ENCODE data around the gene GAL3ST2. TPM values are rescaled to one million over a fixed set of nuclear protein-coding genes. Genes with fewer than 3 reads are reported as not detected.
"Not testable (repeated sequence)": the region's sequence is repeated elsewhere in the genome, so short reads cannot be mapped to it uniquely, and the experiment has no call there.

GAL3ST2 gene
- total RNA-seq, 1 experiment from 2014 or later = not detected

DNA sequence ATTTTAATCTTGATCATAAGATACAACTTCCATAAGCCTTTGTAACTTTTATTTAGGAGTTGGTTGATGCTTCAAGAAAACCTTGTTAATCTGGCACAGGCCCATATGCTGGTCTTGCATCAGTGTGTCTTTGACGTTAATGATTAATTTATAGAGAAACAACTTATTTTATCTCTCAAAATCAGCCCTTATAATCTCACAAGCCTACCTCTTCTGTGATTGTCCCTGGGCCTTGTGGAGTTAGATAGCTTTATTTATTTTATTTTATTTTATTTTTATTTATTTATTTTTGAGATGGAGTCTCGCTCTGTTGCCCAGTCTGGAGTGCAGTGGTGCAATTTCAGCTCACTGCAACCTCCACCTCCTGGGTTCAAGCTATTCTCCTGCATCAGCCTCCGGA, 5.4 kb downstream of the GAL3ST2 start:
- not testable (repeated sequence) for H3K27me3 ChIP-seq, DNase-seq, H3K36me3 ChIP-seq, H3K27ac ChIP-seq, H3K4me3 ChIP-seq, H3K4me1 ChIP-seq
- peaks cover 13% of the 10 kb centered on the region for H3K9me3 ChIP-seq (replicated peaks)

DNA sequence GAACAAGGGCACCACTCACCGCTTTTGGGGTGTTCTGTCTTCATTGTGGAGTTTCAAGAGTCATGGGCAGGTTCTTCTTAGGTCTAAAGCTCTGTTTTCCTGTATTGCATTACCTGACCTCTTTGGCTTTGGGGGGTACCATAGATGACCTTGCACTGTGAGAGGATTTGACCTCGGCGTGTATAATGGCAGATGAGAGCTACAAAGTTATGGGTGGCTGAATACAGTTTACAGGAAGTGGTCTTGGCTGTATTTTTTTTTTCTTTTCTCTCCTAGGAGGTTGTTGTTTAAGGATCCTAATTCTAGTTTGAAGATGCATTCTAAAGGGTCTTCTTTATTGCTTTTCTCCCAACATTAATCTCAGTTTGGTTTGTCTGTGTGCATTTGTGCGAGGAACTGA, 11.5 kb downstream of the GAL3ST2 start:
- Histone ChIP-seq H3K4me3 (no peak overlapping the region), H3K9me3 (replicated peaks) (peaks cover 6% of the 10 kb centered on the region), H3K36me3 (no peaks in the 10 kb centered on the region), H3K27ac (no peak overlapping the region), H3K4me1 (no peaks in the 10 kb centered on the region), H3K27me3 (no peaks in the 10 kb centered on the region)
- DNase-seq = no peak

DNA sequence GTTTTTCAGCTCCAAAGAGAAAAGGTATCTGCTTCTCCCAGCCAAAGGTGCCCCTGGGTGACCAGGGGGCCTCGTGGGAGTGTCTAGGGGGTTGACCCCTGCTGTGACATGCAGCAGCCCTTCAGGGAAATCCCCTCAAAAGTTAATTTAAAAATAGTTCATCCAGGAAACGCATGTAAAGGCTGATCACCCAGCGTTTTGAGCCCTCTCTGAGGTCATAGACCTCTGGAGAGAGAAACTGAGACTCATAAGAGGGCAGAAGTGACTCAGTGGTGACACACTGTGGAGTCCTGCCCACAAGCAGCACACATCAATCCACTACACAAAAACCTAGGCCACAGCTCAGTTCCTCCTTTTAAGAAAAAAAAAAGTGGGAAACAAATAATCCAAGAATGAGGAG, 11.9 kb downstream of the GAL3ST2 start:
- no peaks in the 10 kb centered on the region for H3K27me3 ChIP-seq
- no peaks in the 10 kb centered on the region for H3K36me3 ChIP-seq
- no peak overlapping the region for H3K4me3 ChIP-seq
- peaks cover 1% of the 10 kb centered on the region; the same call in 1 of the 2 replicates for H3K9me3 ChIP-seq (replicated peaks)
- no peak overlapping the region for H3K27ac ChIP-seq
- DNase-seq = no peak
- no peaks in the 10 kb centered on the region for H3K4me1 ChIP-seq

DNA sequence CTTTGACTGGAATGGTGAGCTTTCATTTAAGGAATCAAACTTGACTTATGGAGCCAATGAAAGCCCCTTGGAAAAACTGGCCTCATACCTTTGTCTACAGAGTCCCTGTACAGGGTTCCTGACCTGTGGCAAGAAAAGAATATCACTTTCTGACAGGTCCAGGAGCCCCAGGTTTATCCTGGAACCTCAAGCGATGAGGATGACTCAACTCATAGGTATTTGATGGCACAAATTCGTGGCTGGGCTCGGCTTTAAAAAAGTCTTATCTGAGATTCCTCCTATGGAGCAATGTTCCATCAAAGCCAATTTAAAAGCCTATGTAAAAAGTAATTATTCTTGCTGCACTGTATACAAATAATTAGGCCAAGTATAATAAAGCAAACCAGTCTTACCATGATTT, 14.8 kb downstream of the GAL3ST2 start:
- not testable (repeated sequence) for H3K9me3 ChIP-seq (replicated peaks); H3K36me3 ChIP-seq; H3K4me1 ChIP-seq; H3K27ac ChIP-seq; H3K27me3 ChIP-seq; DNase-seq; H3K4me3 ChIP-seq

DNA sequence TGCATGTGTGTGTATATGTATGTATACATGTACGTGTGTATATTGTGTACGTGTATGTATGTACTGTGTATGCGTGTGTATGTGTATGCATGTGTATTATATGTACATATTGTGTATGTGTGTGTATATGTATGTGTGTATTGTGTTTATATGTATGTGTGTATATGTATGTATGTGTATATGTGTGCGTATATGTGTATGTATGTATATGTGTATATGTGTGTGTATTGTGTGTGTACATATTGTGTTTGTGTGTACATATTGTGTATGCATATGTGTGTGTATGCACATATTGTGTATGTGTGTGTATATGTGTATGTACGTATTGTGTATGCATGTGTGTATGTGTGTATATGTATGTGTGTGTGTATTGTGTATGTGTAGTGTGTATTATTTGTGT, 16.8 kb downstream of the GAL3ST2 start:
- Histone ChIP-seq H3K4me3 (no peak overlapping the region), H3K27me3 (peaks cover 6% of the 10 kb centered on the region; the same call in 1 of the 2 replicates), H3K4me1 (no peaks in the 10 kb centered on the region), H3K27ac (no peak overlapping the region), H3K9me3 (replicated peaks) (no peaks in the 10 kb centered on the region), H3K36me3 (no peaks in the 10 kb centered on the region)
- no peak for DNase-seq

DNA sequence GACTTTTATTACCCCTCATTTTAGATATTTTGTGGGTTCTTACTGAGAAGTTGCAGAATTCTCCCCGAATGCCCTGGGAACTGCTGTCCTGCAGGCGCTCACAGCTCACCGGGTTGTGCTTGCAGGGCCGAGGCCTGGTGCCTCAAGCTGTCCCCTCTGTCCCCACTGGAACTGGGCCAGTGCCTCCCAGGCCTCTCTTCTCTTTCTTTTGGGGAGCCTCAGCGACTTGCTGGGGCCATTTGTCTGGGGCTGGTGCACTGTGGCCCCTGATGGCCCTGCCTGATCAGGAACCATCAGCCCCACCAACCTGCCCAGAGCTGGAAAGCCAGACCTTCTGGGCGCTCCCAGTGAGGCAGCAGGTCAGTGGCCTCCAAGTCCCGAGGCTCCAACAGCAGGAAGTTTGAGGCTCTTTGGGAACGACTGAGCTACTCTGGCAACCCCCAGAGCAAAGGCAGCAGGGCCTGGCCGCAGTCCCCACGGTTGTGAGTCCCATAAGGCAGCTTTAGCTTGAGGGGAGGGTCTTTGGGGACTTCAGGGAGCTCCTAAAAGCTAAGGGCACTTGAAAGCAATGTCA, 17.7 kb downstream of the GAL3ST2 start:
- no peaks in the 10 kb centered on the region for H3K4me1 ChIP-seq
- H3K9me3 ChIP-seq (replicated peaks) = no peaks in the 10 kb centered on the region
- peaks cover 6% of the 10 kb centered on the region; the same call in 1 of the 2 replicates for H3K27me3 ChIP-seq
- H3K4me3 ChIP-seq = no peak overlapping the region
- H3K27ac ChIP-seq = no peak overlapping the region
- H3K36me3 ChIP-seq = no peaks in the 10 kb centered on the region
- DNase-seq = no peak

DNA sequence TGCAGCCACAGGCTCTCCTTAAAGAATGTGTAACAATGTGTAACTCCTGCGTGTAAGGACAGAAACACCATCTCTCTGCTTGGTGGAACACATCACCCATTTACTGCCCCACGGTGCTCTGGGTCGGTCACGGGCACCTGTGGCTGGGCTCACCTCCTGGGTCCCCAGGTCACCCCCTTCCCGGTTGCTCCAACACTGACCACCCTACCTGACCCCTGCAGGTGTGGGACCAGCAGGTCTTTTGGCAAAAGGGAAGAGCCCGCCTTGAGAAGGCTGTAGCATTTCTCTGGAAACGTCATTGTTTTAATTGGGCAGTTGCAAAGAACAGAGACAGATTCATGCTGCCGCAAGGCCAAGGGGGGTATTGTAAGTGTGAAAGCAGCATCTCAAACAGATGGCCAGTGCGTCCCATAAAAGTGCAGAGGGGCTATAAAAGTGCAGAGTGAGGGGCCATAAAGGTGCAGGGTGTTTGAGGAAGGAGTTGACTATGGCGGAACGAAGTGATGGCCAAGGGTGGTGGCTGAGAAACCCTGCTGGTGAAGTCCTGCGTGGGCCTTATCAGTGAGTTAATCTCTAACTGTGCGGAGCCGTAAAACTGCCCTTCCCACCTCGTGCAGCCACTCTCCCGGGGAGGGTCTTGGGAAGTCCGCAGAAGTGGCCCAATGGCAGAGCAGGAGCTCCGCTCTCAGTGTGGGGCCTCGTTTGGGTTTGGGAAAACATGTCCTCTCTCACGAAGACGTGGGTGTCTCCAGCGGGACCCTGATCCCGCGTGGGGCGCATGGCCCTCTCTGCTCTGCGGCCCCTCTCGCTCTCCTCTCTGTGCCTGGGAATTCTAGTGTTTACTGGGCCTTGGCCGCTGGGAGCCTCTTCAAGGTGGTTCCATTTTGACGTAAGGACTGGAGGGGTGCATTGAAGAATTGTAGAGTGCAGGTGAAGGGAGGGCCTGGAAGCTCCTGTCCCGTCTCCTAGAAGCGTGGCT, 18.7 kb downstream of the GAL3ST2 start:
- Histone ChIP-seq H3K27ac (no peak overlapping the region), H3K4me3 (no peak overlapping the region), H3K27me3 (peaks cover 6% of the 10 kb centered on the region; the same call in 1 of the 2 replicates)

DNA sequence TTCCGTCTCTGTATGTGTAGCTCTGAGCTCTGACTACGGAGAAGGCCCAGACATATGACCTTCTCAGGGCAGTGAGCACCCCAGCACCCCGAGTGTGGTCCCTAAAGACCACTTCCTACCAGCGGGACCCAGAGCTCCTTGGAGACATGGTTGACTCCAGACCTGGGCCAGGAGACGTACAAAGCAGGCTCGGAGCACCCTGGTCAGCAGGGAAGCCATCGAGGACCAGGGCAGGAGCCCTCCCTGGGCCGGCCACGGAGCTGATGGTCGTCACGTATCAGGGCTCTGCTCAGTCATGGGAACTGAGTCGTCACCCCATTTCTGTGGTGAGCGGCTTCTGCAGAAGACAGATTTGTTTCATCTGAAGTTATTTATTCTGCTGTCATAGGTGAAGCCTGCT, 19.6 kb downstream of the GAL3ST2 start:
- H3K27me3 ChIP-seq = peaks cover 9% of the 10 kb centered on the region; the same call in 1 of the 2 replicates

More for the DNA sequence above, 18.7 kb downstream of the GAL3ST2 start:
- H3K9me3 ChIP-seq (replicated peaks) = no peaks in the 10 kb centered on the region
- no peaks in the 10 kb centered on the region for H3K4me1 ChIP-seq
- no peak for DNase-seq
- H3K36me3 ChIP-seq = no peaks in the 10 kb centered on the region

DNA sequence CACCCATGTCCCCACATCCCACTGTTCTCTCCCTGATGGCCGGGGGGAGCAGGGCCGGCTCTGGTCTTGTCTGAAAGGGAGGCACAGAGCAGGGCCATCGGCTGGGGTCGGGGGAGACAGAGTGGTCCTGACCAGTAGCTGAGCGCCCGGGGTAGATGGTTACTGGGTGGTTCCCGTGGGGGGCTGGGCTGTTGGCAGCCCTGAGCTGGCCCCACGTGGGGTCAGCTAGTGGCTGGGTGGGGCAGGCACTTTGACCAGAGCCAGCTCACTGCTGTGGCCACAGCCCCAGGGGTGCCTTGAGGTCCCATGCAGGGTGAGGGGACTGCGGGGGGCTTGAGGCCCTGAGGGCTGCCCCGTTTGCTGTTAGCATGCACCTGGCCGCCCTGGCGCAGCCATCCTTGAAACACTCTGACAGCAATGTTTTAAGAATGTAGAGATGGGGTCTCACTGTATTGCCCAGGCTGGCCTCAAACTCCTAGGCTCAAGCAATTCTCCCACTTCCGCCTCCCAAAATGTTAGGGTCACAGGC, 20.1 kb downstream of the GAL3ST2 start:
- Histone ChIP-seq H3K4me3 (no peak overlapping the region), H3K27me3 (peaks cover 9% of the 10 kb centered on the region; the same call in 1 of the 2 replicates), H3K27ac (no peak overlapping the region), H3K4me1 (no peaks in the 10 kb centered on the region), H3K9me3 (replicated peaks) (no peaks in the 10 kb centered on the region), H3K36me3 (no peaks in the 10 kb centered on the region)
- no peak for DNase-seq

More for the DNA sequence above, 19.6 kb downstream of the GAL3ST2 start:
- Histone ChIP-seq H3K36me3 (no peaks in the 10 kb centered on the region), H3K4me1 (no peaks in the 10 kb centered on the region), H3K27ac (no peak overlapping the region), H3K9me3 (replicated peaks) (no peaks in the 10 kb centered on the region), H3K4me3 (no peak overlapping the region)
- DNase-seq = no peak

DNA sequence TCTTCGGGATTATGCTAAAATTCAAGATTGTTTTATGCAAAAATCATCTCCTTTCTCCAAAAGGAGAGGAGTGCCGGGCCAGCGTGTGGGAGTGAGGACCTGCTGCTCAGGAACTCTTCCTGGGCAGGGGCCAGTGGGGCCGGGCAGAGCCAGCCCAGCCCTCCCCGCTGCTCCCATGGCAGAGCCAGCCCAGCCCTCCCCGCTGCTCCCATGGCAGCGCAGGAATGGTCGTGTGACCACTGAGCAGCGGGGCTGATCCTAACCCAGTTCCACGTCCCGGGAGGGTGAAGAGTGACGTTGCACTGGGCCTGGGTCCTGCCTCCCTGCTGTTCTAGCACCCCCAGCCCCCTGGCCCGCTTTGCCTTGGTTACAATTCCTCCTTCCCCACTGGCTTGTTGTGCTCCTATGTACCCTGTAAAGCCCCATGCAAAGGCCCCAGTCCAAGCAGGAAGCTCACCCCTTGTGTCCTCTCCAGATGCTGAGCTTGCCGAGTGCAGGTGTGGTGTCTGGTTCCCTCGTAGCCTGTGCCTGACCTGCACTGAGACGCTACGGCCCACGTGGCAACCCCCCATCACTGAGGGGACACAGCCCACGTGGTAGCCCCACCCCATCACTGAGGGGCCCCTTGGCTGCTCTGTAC, 20.9 kb downstream of the GAL3ST2 start:
- H3K27ac ChIP-seq = no peak overlapping the region
- no peak overlapping the region for H3K4me3 ChIP-seq
- no peaks in the 10 kb centered on the region for H3K4me1 ChIP-seq
- no peaks in the 10 kb centered on the region for H3K9me3 ChIP-seq (replicated peaks)
- no peaks in the 10 kb centered on the region for H3K36me3 ChIP-seq
- no peak for DNase-seq
- H3K27me3 ChIP-seq = peaks cover 9% of the 10 kb centered on the region; the same call in 1 of the 2 replicates

DNA sequence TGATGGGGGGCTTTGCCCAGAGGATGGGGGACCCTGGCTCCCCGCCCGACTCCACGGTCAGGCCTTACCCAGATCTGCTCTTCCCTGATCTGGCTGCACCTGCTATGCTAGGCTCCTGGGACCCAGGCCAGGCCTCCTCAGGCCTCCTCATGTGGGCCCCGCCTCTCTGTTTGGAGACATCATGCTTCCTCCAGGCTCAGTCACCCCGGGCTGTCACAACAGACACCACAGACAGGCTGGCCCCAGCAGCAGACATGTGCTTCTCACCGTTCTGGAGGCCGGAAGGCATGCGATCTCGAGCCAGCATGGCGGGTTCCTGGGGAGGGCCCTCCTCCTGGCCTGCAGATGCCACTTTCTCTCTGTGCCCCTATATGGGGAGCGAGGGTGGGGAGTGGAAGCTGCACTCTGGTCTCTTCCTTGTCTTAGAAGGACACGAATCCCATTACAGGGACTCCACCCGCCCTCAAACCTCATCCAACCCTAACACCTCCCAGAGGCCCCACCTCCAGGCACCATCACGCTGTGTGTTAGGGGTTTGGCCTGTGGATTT, 21.5 kb downstream of the GAL3ST2 start:
- Histone ChIP-seq H3K27ac (no peak overlapping the region), H3K36me3 (no peaks in the 10 kb centered on the region), H3K9me3 (replicated peaks) (no peaks in the 10 kb centered on the region), H3K4me1 (no peaks in the 10 kb centered on the region), H3K27me3 (peaks cover 9% of the 10 kb centered on the region; the same call in 1 of the 2 replicates), H3K4me3 (no peak overlapping the region)
- DNase-seq = peak in 1 of 2 experiments; percentile 7

DNA sequence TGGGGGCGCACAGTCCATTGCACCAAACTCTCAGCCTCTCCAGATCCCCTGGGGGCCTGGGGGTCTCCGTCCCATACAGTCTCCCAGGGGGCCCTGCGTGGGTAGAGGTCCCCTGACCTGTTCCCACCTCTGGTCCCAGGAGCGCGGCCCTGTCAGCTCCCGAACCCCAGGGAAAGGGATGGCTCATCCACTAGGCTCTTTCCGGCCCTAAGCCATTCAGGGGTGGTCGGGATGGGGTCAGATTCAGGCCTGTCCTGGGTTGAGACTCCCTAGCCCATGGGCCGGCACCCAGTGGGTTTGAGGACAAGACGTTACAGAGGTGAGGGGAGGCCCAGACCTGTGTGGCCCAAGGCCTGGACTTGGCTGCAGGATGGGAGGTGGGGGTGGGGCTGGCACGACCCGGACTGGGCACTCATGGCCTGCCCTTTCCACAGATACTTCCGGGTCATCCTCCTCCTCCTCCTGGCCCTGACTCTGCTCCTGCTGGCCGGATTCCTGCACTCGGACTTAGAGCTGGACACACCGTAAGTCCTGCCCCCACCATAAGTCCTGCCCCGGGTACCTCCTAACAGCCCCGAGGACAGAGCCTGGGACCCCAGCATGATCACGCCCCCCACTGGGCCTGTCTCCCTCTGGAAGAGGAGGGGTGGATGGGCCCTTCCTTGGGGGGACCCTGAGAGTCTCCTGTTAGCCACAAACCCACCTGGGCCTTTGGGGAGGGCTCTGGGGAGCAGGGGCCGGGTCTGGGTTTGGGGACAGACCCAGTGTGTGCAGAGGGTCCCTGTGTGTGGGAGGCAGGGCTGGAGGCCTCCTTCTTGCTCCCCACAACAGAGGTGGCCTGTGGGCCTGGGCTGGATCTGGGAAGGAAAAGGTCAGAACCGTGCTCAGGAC, 22.3 kb downstream of the GAL3ST2 start:
- Histone ChIP-seq H3K27me3 (peaks cover 9% of the 10 kb centered on the region; the same call in 1 of the 2 replicates), H3K36me3 (no peaks in the 10 kb centered on the region), H3K27ac (no peak overlapping the region), H3K4me1 (no peaks in the 10 kb centered on the region), H3K4me3 (no peak overlapping the region), H3K9me3 (replicated peaks) (no peaks in the 10 kb centered on the region)
- DNase-seq = no peak

DNA sequence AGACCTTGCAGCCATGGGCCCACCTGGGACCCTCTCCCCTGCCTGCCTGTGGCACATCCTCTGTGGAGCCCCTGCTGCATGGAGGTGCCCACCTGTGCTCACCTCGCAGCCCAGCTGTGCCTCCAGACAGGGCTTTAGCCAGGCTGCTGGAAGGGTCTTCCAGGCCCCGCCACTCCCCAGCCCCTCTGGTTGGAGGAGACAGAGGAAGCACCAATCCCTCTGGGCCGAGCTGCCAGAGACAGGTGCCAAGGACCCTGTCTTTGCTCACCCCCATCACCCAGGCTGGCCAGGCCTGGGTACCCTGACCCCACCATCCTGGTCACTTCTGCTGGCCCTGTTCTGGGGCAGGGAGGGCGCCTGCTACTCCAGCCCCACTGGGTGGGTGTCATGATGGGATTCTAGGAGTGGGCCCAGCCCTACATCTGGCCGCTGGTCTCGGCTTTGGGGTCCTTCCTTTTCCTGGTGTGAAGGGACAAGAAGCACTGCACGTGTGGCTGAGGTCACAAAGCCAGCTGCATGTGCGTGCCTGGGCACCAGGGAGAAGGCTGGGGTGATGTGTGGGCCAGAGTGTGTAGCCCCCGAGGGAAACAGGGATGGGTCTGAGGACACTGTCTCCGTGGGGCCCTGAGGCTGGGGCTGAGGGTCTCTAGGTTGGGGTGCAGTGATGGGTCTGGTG, 23.0 kb downstream of the GAL3ST2 start:
- Histone ChIP-seq H3K4me3 (no peak overlapping the region), H3K27ac (no peak overlapping the region), H3K9me3 (replicated peaks) (no peaks in the 10 kb centered on the region), H3K36me3 (no peaks in the 10 kb centered on the region), H3K27me3 (peaks cover 9% of the 10 kb centered on the region; the same call in 1 of the 2 replicates), H3K4me1 (no peaks in the 10 kb centered on the region)
- no peak for DNase-seq

Data from SJCRH30 (cell line).